Measurements from ENCODE around the gene TPD52L3. TPM values are rescaled to one million over a fixed set of nuclear protein-coding genes. Genes with fewer than 3 reads are reported as not detected.

Gene TPD52L3
- total RNA-seq, 1 donor from 2014 or later = not detected

- no peak overlapping the region for H3K4me3 Mint-ChIP-seq
- no peaks in the 10 kb centered on the region for H3K4me1 Mint-ChIP-seq
- no peaks in the 10 kb centered on the region for H3K9me3 Mint-ChIP-seq
- H3K27me3 Mint-ChIP-seq (ENCODE audit: low read depth) = peaks cover 8% of the 10 kb centered on the region
- no peak for TF ChIP-seq CTCF (IDR thresholded peaks at IDR 0.05; ENCODE audit: unreplicated experiment)
- no peaks in the 10 kb centered on the region for H3K36me3 Mint-ChIP-seq
- DNase-seq (ENCODE audit: low spot score in 2 of 2, unreplicated experiment in 2 of 2) = no peak
- H3K27ac Mint-ChIP-seq = no peak overlapping the region
Observed at GRCh38 chr9:6307551-6308096, 20.6 kb upstream of the TPD52L3 start.

- no peak overlapping the region for H3K27ac Mint-ChIP-seq
- no peak for DNase-seq (ENCODE audit: low spot score in 2 of 2, unreplicated experiment in 2 of 2)
- H3K36me3 Mint-ChIP-seq = no peaks in the 10 kb centered on the region
- no peaks in the 10 kb centered on the region for H3K4me1 Mint-ChIP-seq
- peaks cover 15% of the 10 kb centered on the region for H3K27me3 Mint-ChIP-seq (ENCODE audit: low read depth)
- no peak for TF ChIP-seq CTCF (IDR thresholded peaks at IDR 0.05; ENCODE audit: unreplicated experiment)
- no peak overlapping the region for H3K4me3 Mint-ChIP-seq
- H3K9me3 Mint-ChIP-seq = peaks cover 10% of the 10 kb centered on the region
Observed at GRCh38 chr9:6330958-6331634, 2.9 kb downstream of the TPD52L3 start.

- Mint-ChIP-seq H3K27ac (no peak overlapping the region), H3K27me3 (ENCODE audit: low read depth) (peaks cover 5% of the 10 kb centered on the region), H3K4me1 (no peaks in the 10 kb centered on the region), H3K9me3 (peaks cover 20% of the 10 kb centered on the region), H3K4me3 (no peak overlapping the region), H3K36me3 (no peaks in the 10 kb centered on the region)
- TF ChIP-seq CTCF (IDR thresholded peaks at IDR 0.05; ENCODE audit: unreplicated experiment) = no peak
- DNase-seq (ENCODE audit: low spot score in 2 of 2, unreplicated experiment in 2 of 2) = no peak
Observed at GRCh38 chr9:6334305-6334704, 6.1 kb downstream of the TPD52L3 start.

GRCh38 chr9:6348766-6349165, 20.6 kb downstream of the TPD52L3 start:
- peaks cover 2% of the 10 kb centered on the region for H3K27me3 Mint-ChIP-seq (ENCODE audit: low read depth)
- TF ChIP-seq CTCF (IDR thresholded peaks at IDR 0.05; ENCODE audit: unreplicated experiment) = no peak

GRCh38 chr9:6351737-6352136, 23.6 kb downstream of the TPD52L3 start:
- peaks cover 7% of the 10 kb centered on the region for H3K9me3 Mint-ChIP-seq
- no peak for TF ChIP-seq CTCF (IDR thresholded peaks at IDR 0.05; ENCODE audit: unreplicated experiment)
- no peaks in the 10 kb centered on the region for H3K27me3 Mint-ChIP-seq (ENCODE audit: low read depth)
- DNase-seq (ENCODE audit: low spot score in 2 of 2, unreplicated experiment in 2 of 2) = no peak
- H3K36me3 Mint-ChIP-seq = no peaks in the 10 kb centered on the region
- H3K27ac Mint-ChIP-seq = peak overlapping the region; percentile 48
- H3K4me1 Mint-ChIP-seq = peaks cover 6% of the 10 kb centered on the region
- no peak overlapping the region for H3K4me3 Mint-ChIP-seq

More at GRCh38 chr9:6348766-6349165, 20.6 kb downstream of the TPD52L3 start:
- H3K27ac Mint-ChIP-seq = no peak overlapping the region
- no peak for DNase-seq (ENCODE audit: low spot score in 2 of 2, unreplicated experiment in 2 of 2)
- H3K9me3 Mint-ChIP-seq = peaks cover 13% of the 10 kb centered on the region
- no peaks in the 10 kb centered on the region for H3K36me3 Mint-ChIP-seq
- H3K4me1 Mint-ChIP-seq = peaks cover 6% of the 10 kb centered on the region
- H3K4me3 Mint-ChIP-seq = no peak overlapping the region

All from mesothelial cell of epicardium (in vitro differentiated cells).